ENCODE data around the gene PCDHGC5.

PCDHGC5 gene

DNA sequence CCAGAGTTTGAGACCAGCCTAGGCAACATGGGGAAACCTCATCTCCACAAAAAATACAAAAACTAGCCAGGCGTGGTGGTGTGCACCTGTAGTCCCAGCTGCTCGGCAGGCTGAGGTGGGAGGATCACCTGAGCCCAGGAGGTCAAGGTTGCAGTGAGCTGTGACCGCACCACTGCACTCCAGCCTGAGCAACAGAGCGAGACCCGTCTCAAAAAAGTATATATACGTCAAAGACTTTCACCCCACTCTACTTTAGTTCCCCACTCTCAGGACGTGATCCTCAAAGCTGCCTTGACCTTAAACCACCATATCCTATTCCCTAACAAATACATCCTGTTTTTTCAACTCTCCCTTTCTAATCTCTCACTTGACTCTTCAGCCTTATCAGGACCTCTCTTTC, 41.0 kb downstream of the PCDHGC5 start:
- DNase-seq (ENCODE audit: low spot score): no peak

DNA sequence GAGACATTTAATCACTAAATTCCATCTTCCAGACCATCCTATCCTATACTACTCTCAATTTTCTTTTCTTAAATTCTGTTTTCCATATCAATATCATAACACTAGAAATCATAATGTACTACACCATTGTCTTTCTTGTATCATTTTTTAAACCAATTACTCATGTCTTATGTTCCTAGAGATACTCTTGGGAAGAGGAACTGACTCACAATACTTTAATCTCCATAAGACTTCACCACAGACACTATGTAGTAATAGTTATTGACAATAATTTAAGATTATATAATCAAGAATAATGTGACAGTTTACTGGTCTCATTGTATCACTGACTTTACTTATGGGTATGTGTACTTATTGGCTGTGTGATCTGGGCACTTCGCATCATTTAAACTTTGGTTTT, 43.8 kb downstream of the PCDHGC5 start:
- no peak for DNase-seq (ENCODE audit: low spot score)

DNA sequence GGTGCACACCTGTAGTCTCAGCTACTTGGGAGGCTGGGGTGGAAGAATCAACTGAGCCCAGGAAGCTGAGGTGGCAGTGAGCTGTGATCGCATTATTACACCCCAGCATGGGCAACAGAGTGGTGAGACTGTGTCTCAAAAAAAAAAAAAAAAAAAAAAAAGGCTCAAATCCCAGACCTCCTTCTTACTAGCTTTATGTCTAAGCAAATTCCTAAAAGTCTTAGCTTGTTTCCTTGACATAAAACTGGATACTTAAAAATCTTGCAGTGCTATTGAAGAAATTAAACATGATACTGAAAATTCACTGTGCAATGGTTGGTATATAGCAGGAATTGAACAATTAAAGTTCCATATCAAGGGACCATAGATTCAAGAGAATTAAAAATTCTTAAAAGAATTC, 45.0 kb downstream of the PCDHGC5 start:
- DNase-seq (ENCODE audit: low spot score): no peak

DNA sequence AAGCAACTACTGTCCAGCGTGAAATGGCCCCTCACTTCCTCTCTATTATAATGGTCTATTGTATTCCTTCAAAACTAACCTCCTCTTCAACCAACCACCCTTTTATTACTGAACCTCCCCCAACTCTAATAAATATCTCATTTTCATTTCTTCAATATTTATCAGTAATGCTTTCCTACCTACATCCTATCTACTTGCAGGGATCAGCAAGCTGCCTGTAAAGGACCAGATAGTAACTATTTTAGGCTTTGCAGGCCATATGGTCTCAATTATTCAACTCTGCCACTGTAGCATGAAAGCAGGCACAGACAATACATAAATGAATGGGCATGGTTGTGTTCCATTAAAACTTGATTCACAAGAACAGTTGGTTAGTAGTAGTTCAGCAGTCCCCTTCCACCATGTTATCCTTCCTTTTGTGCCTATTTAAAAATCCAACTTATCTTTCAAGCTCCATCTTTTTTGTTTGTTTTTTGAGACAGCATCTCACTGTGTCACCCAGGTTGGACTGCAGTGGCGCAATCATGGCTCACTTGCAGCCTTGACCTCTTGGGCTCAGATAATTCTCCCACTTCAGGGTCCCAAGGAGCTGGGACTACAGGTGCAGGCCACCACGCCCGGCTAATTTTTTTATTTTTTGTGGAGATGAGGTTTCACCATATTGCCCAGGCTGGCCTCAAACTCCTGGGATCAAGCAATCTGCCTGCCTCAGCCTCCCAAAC, 45.8 kb downstream of the PCDHGC5 start:
- DNase-seq (ENCODE audit: low spot score): no peak
